Astrocyte of the spinal cord (primary cell): ENCODE results near the gene RNF32.
"Not testable (repeated sequence)": the region's sequence is repeated elsewhere in the genome, so short reads cannot be mapped to it uniquely, and the experiment has no call there.

ENCODE experiments used
- DNase-seq: peaks from one replicate; pipeline ENCODE4 v3.0.0; 2011; ENCODE audit warnings: low read depth, low spot score
- H3K4me3 ChIP-seq: 2 replicates; pipeline ENCODE4 v1.5.1; 2011; ENCODE audit warnings: low read depth, mild to moderate bottlenecking, low read length, moderate library complexity
- in situ Hi-C: cut with HindIII; loops from 2 replicates; pipeline ENCODE4 v1.10.0; 2017; ENCODE audit warnings: low sequenced_read_pairs
- TF ChIP-seq, protein P1 (sequence below): IDR thresholded peaks from 2 replicates; pipeline ENCODE4 v1.5.1; 2012; ENCODE audit warnings: low read depth, mild to moderate bottlenecking, low read length, inconsistent platforms

The RNF32 gene

DNA sequence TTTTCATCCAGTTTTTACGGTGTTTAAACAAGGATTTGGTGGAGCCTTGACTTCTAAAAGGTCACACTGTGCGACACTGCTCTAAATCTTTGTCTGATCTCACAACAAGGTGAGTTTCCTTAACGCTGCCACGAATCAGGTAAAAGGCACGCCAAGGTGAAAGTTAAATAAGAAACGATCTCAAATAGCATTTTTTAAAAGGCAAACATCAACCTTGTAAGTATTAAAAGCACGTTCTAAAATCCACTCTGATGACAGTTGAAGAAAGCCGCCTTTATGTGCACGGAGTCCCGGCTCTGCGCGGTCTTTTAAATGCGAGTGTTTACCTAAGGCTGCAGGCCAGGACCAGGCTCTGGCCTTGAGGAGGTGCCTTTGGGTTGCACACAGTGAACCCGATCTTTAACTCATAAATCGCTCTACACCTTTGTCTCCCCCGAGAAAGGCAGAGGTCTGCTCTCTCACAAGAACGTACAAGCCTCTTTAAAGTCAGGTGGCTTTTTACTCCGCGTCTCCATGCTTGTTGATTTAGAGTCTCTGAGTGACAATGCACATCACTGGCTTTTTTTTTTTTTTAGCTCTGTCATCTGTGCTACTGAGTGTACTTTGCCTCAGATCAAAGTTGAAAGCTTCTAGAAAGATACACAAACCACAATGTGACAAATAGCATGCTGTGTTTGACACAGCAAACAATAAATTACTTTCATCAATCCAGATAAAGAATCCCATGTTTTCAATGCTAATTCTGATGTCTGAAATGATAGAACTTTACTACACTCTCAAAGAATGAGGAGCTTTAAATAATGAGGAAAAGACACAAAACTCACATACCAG is 25.9 kb upstream of the RNF32 start:
- TF ChIP-seq, protein P1, sequence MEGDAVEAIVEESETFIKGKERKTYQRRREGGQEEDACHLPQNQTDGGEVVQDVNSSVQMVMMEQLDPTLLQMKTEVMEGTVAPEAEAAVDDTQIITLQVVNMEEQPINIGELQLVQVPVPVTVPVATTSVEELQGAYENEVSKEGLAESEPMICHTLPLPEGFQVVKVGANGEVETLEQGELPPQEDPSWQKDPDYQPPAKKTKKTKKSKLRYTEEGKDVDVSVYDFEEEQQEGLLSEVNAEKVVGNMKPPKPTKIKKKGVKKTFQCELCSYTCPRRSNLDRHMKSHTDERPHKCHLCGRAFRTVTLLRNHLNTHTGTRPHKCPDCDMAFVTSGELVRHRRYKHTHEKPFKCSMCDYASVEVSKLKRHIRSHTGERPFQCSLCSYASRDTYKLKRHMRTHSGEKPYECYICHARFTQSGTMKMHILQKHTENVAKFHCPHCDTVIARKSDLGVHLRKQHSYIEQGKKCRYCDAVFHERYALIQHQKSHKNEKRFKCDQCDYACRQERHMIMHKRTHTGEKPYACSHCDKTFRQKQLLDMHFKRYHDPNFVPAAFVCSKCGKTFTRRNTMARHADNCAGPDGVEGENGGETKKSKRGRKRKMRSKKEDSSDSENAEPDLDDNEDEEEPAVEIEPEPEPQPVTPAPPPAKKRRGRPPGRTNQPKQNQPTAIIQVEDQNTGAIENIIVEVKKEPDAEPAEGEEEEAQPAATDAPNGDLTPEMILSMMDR, result no peak
- DNase-seq, result no peak
- H3K4me3 ChIP-seq, result no peak overlapping the region
- in situ Hi-C loops, result no loop called here

DNA sequence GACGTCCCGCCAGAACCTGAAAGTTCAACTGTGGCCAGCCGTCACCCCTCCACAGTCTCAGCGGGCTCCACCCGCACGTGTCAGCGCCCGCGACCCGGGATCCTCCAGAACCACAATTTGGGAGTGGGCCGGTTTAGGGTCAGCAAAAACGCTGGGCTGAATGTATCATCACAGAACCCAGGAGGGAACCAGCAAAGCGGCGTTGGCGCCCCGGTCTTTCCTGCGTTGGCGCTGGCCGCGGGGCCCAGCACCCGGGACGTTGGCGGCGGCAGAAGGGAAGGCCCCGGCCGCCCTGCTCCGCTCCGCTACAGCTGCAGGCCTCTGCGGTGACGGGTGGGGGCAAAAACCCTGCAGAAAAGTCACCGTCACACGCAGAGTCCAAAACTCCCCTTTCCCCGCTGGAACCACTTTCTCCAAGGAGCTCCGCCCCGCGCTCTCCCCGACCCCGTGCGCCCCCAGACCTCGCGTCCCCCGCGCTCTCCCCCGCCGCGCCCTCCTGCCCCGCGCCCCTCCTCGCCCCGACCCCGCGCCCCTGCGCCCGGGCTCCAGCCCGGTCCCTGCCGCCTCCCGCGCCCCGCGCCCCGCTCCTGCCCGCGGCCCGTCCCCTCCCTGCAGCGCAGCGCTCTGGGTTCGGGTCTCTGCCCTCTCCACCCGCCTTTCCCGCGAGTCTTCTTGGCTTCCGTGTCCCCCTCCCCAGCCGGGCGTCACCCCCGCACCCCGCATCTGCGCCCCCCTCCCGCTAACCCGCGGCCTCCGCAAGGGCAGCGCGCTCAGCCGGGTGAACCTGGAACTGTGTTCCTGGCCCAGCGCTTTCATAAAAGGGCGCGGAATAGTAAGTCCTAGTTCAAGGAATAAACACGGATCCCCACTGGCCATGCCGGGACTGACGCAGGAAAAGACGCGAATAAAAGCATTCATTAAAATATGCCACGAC is 24.0 kb upstream of the RNF32 start:
- peak overlapping the region; percentile 21 for H3K4me3 ChIP-seq
- in situ Hi-C loops, result no loop called here
- TF ChIP-seq, protein P1, result no peak
- peak; percentile 15 for DNase-seq

DNA sequence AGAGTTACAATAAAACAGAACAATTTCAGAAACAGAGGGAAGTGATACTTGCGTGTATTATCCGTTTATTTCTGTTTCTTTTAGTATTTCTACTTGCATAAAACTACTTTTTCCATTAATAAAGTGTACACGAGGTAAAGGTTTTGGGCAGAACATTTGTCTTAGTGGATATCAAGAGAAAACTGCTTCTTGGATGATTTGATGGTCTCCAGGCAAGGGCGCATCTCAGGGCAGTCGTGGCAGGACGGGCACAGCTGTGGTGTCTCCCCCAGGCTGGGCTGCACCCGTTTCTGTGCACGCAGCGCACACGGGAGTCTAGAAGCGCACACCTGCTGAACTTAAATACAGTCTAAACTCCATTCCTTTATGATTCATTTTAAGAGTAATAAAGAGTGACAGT is 23.4 kb upstream of the RNF32 start:
- DNase-seq, result no peak
- TF ChIP-seq, protein P1, result no peak
- in situ Hi-C loops, result no loop called here
- no peak overlapping the region for H3K4me3 ChIP-seq

GRCh38 chr7:156618078-156618779 is 22.3 kb upstream of the RNF32 start:
- TF ChIP-seq, protein P1, result no peak
- in situ Hi-C loops, result no loop called here
- H3K4me3 ChIP-seq, result no peak overlapping the region
- no peak for DNase-seq

- TF ChIP-seq, protein P1, result no peak
- no peak overlapping the region for H3K4me3 ChIP-seq
- in situ Hi-C loops, result no loop called here
- no peak for DNase-seq
Measured at GRCh38 chr7:156618780-156619367, 21.7 kb upstream of the RNF32 start.

DNA sequence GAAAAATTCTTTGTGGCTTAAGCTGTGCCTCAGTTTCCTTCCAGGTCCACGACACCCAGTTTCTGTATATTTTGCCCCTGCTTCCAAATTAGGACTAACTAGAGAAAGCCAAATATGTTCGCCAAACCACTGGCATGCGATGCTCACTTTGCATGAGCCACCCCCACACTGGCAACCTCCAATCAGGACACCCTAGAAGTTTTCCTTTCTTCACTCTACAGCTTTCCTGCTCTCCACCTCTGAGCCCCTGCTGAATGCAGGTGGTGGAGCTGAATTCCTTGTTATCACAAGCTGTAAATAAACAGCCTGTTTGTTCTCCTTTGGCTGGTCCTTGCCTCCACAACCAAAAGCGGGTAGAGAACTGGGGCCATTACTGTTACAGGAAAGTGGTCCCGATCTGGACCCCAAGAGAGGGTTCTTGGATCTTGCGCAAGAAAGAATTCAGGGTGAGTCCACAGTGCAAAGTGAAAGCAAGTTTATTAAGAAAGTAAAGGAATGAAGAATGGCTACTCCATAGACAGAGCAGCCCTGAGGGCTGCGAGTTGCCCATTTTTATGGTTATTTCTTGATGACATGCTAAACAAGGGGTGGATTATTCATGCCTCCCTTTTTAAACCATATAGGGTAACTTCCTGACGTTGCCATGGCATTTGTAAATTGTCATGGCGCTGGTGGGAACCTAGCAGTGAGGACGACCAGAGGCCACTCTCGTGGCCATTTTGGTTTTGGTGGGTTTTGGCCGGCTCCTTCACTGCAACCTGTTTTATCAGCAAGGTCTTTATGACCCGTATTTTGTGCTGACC is 20.9 kb upstream of the RNF32 start:
- H3K4me3 ChIP-seq, in situ Hi-C loops, DNase-seq: not testable (repeated sequence)
